Activated B cell treated with CpG ODN at 0.5 μM for 24 hours (primary cell): ENCODE measurements around the gene DGCR8. TPM values are rescaled to one million over a fixed set of nuclear protein-coding genes. Genes with fewer than 3 reads are reported as not detected.

Experiments
- ATAC-seq: fragments of 200-7000 bp; cut with Tn5 transposase; one replicate; pipeline ENCODE4 v1.10.0; 2021; ENCODE audit warnings: low read depth, mild to moderate bottlenecking, moderate library complexity
- CTCF ChIA-PET: fragments of 350-600 bp; sonication (Branson Sonifier 250); formaldehyde crosslinking; loops from one replicate; lab custom pipeline; 2021; ENCODE audit warnings: antibody characterized with exemption; lab: Charles Lee
- POLR2A ChIA-PET: fragments of 350-600 bp; sonication (Branson Sonifier 250); formaldehyde crosslinking; loops from one replicate; lab custom pipeline; 2021; ENCODE audit warnings: antibody characterized with exemption; lab: Charles Lee
- DNase-seq: peaks from one replicate; pipeline ENCODE4 v3.0.0; 2022
- H3K27ac Mint-ChIP-seq: one replicate; pipeline ENCODE4 v1.8.0; 2020; ENCODE audit warnings: mixed read lengths
- H3K27me3 Mint-ChIP-seq: one replicate; pipeline ENCODE4 v1.8.0; 2021; ENCODE audit warnings: mixed read lengths
- H3K36me3 Mint-ChIP-seq: one replicate; pipeline ENCODE4 v1.8.0; 2021; ENCODE audit warnings: low read depth, mixed read lengths
- H3K4me1 Mint-ChIP-seq: one replicate; pipeline ENCODE4 v1.8.0; 2021; ENCODE audit warnings: mixed read lengths
- H3K4me3 Mint-ChIP-seq: one replicate; pipeline ENCODE4 v1.8.0; 2020; ENCODE audit warnings: mild to moderate bottlenecking, mixed read lengths
- H3K9me3 Mint-ChIP-seq: one replicate; pipeline ENCODE4 v1.8.0; 2020; ENCODE audit warnings: mixed read lengths
- CTCF ChIP-seq: fragments of 200-600 bp; IDR thresholded peaks from one replicate; pipeline ENCODE4 v1.8.0; 2022; ENCODE audit warnings: antibody characterized with exemption, mild to moderate bottlenecking
- intact Hi-C: fragments of 100-400 bp; cut with micrococcal nuclease; formaldehyde crosslinking; loops from one replicate; pipeline ENCODE4 v1.15.1; 2024
- total RNA-seq: library from RNA; stranded (reverse); gene quantifications from 2 replicates; pipeline ENCODE4 v1.2.3, GENCODE V29; 2022

Gene DGCR8
- total RNA-seq, 1 donor from 2014 or later = 35.5 TPM

GRCh38 chr22:20153945-20154344, 73.9 kb downstream of the DGCR8 start:
- no peak for DNase-seq
- intact Hi-C loops = no loop called here
- no peak for ATAC-seq
- peaks cover 12% of the 10 kb centered on the region for H3K27me3 Mint-ChIP-seq
- H3K9me3 Mint-ChIP-seq = no peaks in the 10 kb centered on the region
- ChIA-PET CTCF (no interaction called here), POLR2A (interaction anchor here (0.6 kb wide), 1 partner anchor 198 kb away, joined by 4 read pairs; no protein-coding TSS in a partner anchor)
- H3K4me3 Mint-ChIP-seq = no peak overlapping the region
- no peaks in the 10 kb centered on the region for H3K36me3 Mint-ChIP-seq
- H3K4me1 Mint-ChIP-seq = no peaks in the 10 kb centered on the region
- no peak overlapping the region for H3K27ac Mint-ChIP-seq
- no peak for TF ChIP-seq CTCF

GRCh38 chr22:20154602-20155187, 74.7 kb downstream of the DGCR8 start:
- POLR2A ChIA-PET = no interaction called here
- Mint-ChIP-seq H3K9me3 (no peaks in the 10 kb centered on the region), H3K36me3 (no peaks in the 10 kb centered on the region), H3K27ac (no peak overlapping the region), H3K27me3 (peaks cover 14% of the 10 kb centered on the region), H3K4me3 (no peak overlapping the region), H3K4me1 (no peaks in the 10 kb centered on the region)
- no peak for ATAC-seq
- no peak for TF ChIP-seq CTCF
- intact Hi-C loops = no loop called here
- no peak for DNase-seq
- CTCF ChIA-PET = no interaction called here

- no peak overlapping the region for H3K4me3 Mint-ChIP-seq
- H3K9me3 Mint-ChIP-seq = no peaks in the 10 kb centered on the region
- TF ChIP-seq CTCF = no peak
- no peaks in the 10 kb centered on the region for H3K36me3 Mint-ChIP-seq
- no peak for ATAC-seq
- ChIA-PET POLR2A (no interaction called here), CTCF (no interaction called here)
- H3K27me3 Mint-ChIP-seq = peaks cover 16% of the 10 kb centered on the region
- H3K4me1 Mint-ChIP-seq = no peaks in the 10 kb centered on the region
- no peak for DNase-seq
- intact Hi-C loops = no loop called here
- no peak overlapping the region for H3K27ac Mint-ChIP-seq
These were observed 75.4 kb downstream of the DGCR8 start for GRCh38 chr22:20155330-20156041.

GRCh38 chr22:20156042-20156389, 76.0 kb downstream of the DGCR8 start:
- Mint-ChIP-seq H3K27me3 (peaks cover 16% of the 10 kb centered on the region), H3K27ac (no peak overlapping the region), H3K4me3 (no peak overlapping the region), H3K4me1 (no peaks in the 10 kb centered on the region), H3K9me3 (no peaks in the 10 kb centered on the region), H3K36me3 (no peaks in the 10 kb centered on the region)
- intact Hi-C loops = no loop called here
- TF ChIP-seq CTCF = no peak
- ATAC-seq (no peak), DNase-seq (no peak)
- ChIA-PET CTCF (interaction anchor here (1.6 kb wide), 1 partner anchor 82 kb away, joined by 13 read pairs; no protein-coding TSS in a partner anchor), POLR2A (no interaction called here)
